SK-N-SH (cell line): ENCODE results near the gene OCIAD2. TPM values are rescaled to one million over a fixed set of nuclear protein-coding genes. Genes with fewer than 3 reads are reported as not detected.

Experiments used
- CTCF ChIA-PET: fragments of 300-600, 350-600 bp; formaldehyde crosslinking; extraction: SDS; loops from one replicate; lab custom pipeline; 2021; lab: Yijun Ruan, JAX
- POLR2A ChIA-PET: fragments of 350-600 bp; sonication (Branson Sonifier 250); formaldehyde crosslinking; extraction: SDS; loops from one replicate; lab custom pipeline; 2020; ENCODE audit warnings: antibody characterized with exemption, inconsistent platforms; lab: Yijun Ruan, JAX
- DNase-seq: peaks from one replicate; pipeline ENCODE4 v3.0.0; 2012
- H2AFZ ChIP-seq: fragments of 200-600 bp; sonication (generic); 2 replicates; pipeline ENCODE4 v1.8.1; 2016; ENCODE audit warnings: antibody characterized with exemption, mild to moderate bottlenecking, low read depth
- H3F3A ChIP-seq: fragments of 200-600 bp; sonication (generic); replicated peaks from 2 replicates; pipeline ENCODE3; 2016; ENCODE audit warnings: antibody characterized with exemption, mild to moderate bottlenecking; ENCODE audit not compliant: insufficient read depth
- H3K27ac ChIP-seq, 2 experiments: fragments of 200-500 bp in 1 of 2; fragments of 200-600 bp in 1 of 2; sonication (Bioruptor generic) in 1 of 2; sonication (generic), shearing (Covaris generic) in 1 of 2; 2 replicates each; pipeline versions ENCODE4 v1.5.1 to v1.6.1; 2014 to 2016; ENCODE audit warnings: low read depth in 2 of 2, inconsistent platforms in 1 of 2, low read length in 1 of 2, mild to moderate bottlenecking in 1 of 2, mixed read lengths in 1 of 2
- H3K27me3 ChIP-seq: fragments of 200-600 bp; sonication (generic), shearing (Covaris generic); 2 replicates; pipeline ENCODE4 v1.6.1; 2016; ENCODE audit warnings: mixed run types; ENCODE audit not compliant: insufficient read depth
- H3K36me3 ChIP-seq, 2 experiments: fragments of 200-500 bp in 1 of 2; fragments of 200-600 bp in 1 of 2; sonication (Bioruptor generic) in 1 of 2; sonication (generic) in 1 of 2; replicated peaks in 1 of 2; 2 replicates each; pipeline versions ENCODE3 to v1.5.1; 2014 to 2016; ENCODE audit warnings: low read length in 1 of 2, mild to moderate bottlenecking in 1 of 2; ENCODE audit not compliant: insufficient read depth in 2 of 2, control insufficient read depth in 1 of 2
- H3K4me1 ChIP-seq, 2 experiments: fragments of 200-500 bp in 1 of 2; fragments of 200-600 bp in 1 of 2; sonication (Bioruptor generic) in 1 of 2; sonication (generic), shearing (Covaris generic) in 1 of 2; 2 replicates each; pipeline versions ENCODE4 v1.5.1 to v1.6.1; 2014 to 2016; ENCODE audit warnings: low read depth in 1 of 2, low read length in 1 of 2, mixed run types in 1 of 2; ENCODE audit not compliant: insufficient read depth in 2 of 2, control insufficient read depth in 1 of 2
- H3K4me2 ChIP-seq: fragments of 200-600 bp; sonication (generic), shearing (Covaris generic); 2 replicates; pipeline ENCODE4 v1.6.1; 2017; ENCODE audit warnings: mixed run types
- H3K4me3 ChIP-seq, 2 experiments: fragments of 200-500 bp in 1 of 2; fragments of 200-600 bp in 1 of 2; sonication (Bioruptor generic) in 1 of 2; sonication (generic), shearing (Covaris generic) in 1 of 2; 2 replicates each; pipeline versions ENCODE4 v1.5.1 to v1.8.1; 2014 to 2016; ENCODE audit warnings: low read depth in 2 of 2, inconsistent platforms in 1 of 2, low read length in 1 of 2, mild to moderate bottlenecking in 1 of 2, mixed read lengths in 1 of 2, moderate library complexity in 1 of 2
- H3K79me2 ChIP-seq: fragments of 200-600 bp; sonication (generic); 2 replicates; pipeline ENCODE4 v1.8.1; 2017; ENCODE audit warnings: mild to moderate bottlenecking; ENCODE audit not compliant: insufficient read depth
- H3K9ac ChIP-seq: fragments of 200-600 bp; sonication (generic); 2 replicates; pipeline ENCODE4 v1.6.1; 2017; ENCODE audit warnings: mixed run types
- H3K9me2 ChIP-seq: fragments of 200-600 bp; sonication (generic); 2 replicates; pipeline ENCODE4 v1.6.1; 2017; ENCODE audit warnings: mixed run types
- H3K9me3 ChIP-seq: fragments of 200-600 bp; sonication (generic); 2 replicates; pipeline ENCODE4 v1.6.1; 2017; ENCODE audit warnings: mixed run types, mild to moderate bottlenecking, moderate library complexity
- H4K20me1 ChIP-seq: fragments of 200-600 bp; sonication (generic); 2 replicates; pipeline ENCODE4 v1.6.1; 2017; ENCODE audit warnings: mild to moderate bottlenecking, mixed run types; ENCODE audit not compliant: insufficient read depth
- EP300 ChIP-seq, 2 experiments: IDR thresholded peaks; 2 replicates each; pipeline versions ENCODE4 v1.4.0 to v1.6.1; 2012; ENCODE audit warnings: borderline replicate concordance in 1 of 2, low read depth in 1 of 2, low read length in 1 of 2
- EZH2phosphoT487 ChIP-seq: fragments of 200-600 bp; sonication (generic); IDR thresholded peaks from 2 replicates; pipeline ENCODE4 v1.6.1; 2017; ENCODE audit warnings: low read depth, mixed run types, mild to moderate bottlenecking, antibody characterized with exemption, moderate library complexity, borderline replicate concordance
- FOSL2 ChIP-seq: IDR thresholded peaks from 2 replicates; pipeline ENCODE4 v1.4.0; 2012; ENCODE audit warnings: low read depth, mild to moderate bottlenecking, moderate library complexity, borderline replicate concordance
- GABPA ChIP-seq: IDR thresholded peaks from 2 replicates; pipeline ENCODE4 v1.4.0; 2012; ENCODE audit warnings: low read depth, mild to moderate bottlenecking
- GATA2 ChIP-seq: sonication (generic); formaldehyde crosslinking; IDR thresholded peaks from 2 replicates; pipeline ENCODE4 v1.5.0; 2020; ENCODE audit warnings: mild to moderate bottlenecking, missing genetic modification reagents
- JUND ChIP-seq: IDR thresholded peaks from 2 replicates; pipeline ENCODE4 v1.4.0; 2012
- POLR2AphosphoS5 ChIP-seq: IDR thresholded peaks from 2 replicates; pipeline ENCODE4 v1.6.1; 2012; ENCODE audit warnings: low read depth, low read length
- RAD21 ChIP-seq: IDR thresholded peaks from 2 replicates; pipeline ENCODE4 v1.6.1; 2012; ENCODE audit warnings: mild to moderate bottlenecking, low read length
- RFX5 ChIP-seq: IDR thresholded peaks from 2 replicates; pipeline ENCODE4 v1.6.1; 2012; ENCODE audit warnings: mild to moderate bottlenecking, improper control_type of control experiment, low read length
- RXRA ChIP-seq: IDR thresholded peaks from 2 replicates; pipeline ENCODE4 v1.4.0; 2012; ENCODE audit warnings: low read depth, mild to moderate bottlenecking, borderline replicate concordance
- SIN3A ChIP-seq: IDR thresholded peaks from 2 replicates; pipeline ENCODE4 v1.6.1; 2012; ENCODE audit warnings: low read depth, mild to moderate bottlenecking, low read length, moderate library complexity, borderline replicate concordance
- TCF12 ChIP-seq: IDR thresholded peaks from 2 replicates; pipeline ENCODE4 v1.4.0; 2012
- YY1 ChIP-seq: IDR thresholded peaks from 2 replicates; pipeline ENCODE4 v1.4.0; 2012; ENCODE audit warnings: low read depth, mild to moderate bottlenecking
- WGBS: methylation state at CpG from one replicate; pipeline ENCODE4 v1.1.6; 2017; ENCODE audit warnings: low lambda C conversion rate; 5-methylcytosine and 5-hydroxymethylcytosine counted together
- polyA plus RNA-seq, 3 experiments: library from polyadenylated mRNA; depleted of rRNA; stranded (reverse); fragments of >200 nt; gene quantifications; 2 replicates each; pipeline ENCODE4 v1.2.3, GENCODE V29; 2012
- TF ChIP-seq, protein P1 (sequence below): IDR thresholded peaks from 2 replicates; pipeline ENCODE4 v1.4.0; 2012; ENCODE audit warnings: low read depth, borderline replicate concordance
- TF ChIP-seq, protein P2 (sequence below): IDR thresholded peaks from 2 replicates; pipeline ENCODE4 v1.4.0; 2012; ENCODE audit warnings: low read depth, borderline replicate concordance
- TF ChIP-seq, protein P3 (sequence below): IDR thresholded peaks from 2 replicates; pipeline ENCODE4; 2012
- TF ChIP-seq, protein P4 (sequence below): fragments of 150-350 bp; IDR thresholded peaks from 2 replicates; pipeline ENCODE4 v1.6.1; 2016; ENCODE audit warnings: mild to moderate bottlenecking, low read depth, low read length

OCIAD2 gene
- polyA plus RNA-seq, 1 of the 3 experiments (the other 2 are of a cell fraction) = 387 TPM

DNA sequence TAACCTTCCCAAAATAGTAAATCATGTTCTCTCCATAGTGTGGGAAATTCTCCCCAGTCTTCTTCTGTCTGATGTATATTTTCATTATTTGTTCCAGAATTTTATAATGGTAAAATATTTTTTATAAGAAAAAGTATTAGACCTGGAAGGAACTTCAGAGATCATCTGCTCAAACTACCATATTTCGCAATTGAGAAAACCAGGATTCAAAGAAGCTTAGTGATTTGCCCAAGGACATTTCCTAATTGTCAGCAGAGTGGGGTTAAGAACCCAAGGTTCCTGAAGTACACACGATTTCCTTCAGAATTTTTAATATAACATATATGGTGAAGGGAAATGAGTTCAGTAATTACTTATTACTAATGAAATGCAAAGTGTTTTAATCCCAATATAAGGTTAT lies 51.6 kb downstream of the OCIAD2 start:
- 96% methylated on average over 2 of the region's 2 CpGs for WGBS
- Histone ChIP-seq H3K4me3 (no peak overlapping the region), H2AFZ (no peak overlapping the region), H3K9ac (no peak overlapping the region), H3K27me3 (no peaks in the 10 kb centered on the region), H4K20me1 (no peaks in the 10 kb centered on the region), H3K27ac (no peak overlapping the region), H3K4me2 (no peak overlapping the region), H3K4me1 (no peaks in the 10 kb centered on the region), H3K36me3 (peaks cover 49 to 80% of the 10 kb centered on the region in 2 experiments), H3K9me2 (no peaks in the 10 kb centered on the region), H3K9me3 (no peaks in the 10 kb centered on the region), H3K79me2 (peaks cover 2% of the 10 kb centered on the region), H3F3A (peaks cover 4% of the 10 kb centered on the region)
- TF ChIP-seq, protein P1, sequence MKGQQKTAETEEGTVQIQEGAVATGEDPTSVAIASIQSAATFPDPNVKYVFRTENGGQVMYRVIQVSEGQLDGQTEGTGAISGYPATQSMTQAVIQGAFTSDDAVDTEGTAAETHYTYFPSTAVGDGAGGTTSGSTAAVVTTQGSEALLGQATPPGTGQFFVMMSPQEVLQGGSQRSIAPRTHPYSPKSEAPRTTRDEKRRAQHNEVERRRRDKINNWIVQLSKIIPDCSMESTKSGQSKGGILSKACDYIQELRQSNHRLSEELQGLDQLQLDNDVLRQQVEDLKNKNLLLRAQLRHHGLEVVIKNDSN = no peak
- TF ChIP-seq RXRA = no peak
- TF ChIP-seq RAD21 = no peak
- no peak for TF ChIP-seq SIN3A
- TF ChIP-seq, protein P2, sequence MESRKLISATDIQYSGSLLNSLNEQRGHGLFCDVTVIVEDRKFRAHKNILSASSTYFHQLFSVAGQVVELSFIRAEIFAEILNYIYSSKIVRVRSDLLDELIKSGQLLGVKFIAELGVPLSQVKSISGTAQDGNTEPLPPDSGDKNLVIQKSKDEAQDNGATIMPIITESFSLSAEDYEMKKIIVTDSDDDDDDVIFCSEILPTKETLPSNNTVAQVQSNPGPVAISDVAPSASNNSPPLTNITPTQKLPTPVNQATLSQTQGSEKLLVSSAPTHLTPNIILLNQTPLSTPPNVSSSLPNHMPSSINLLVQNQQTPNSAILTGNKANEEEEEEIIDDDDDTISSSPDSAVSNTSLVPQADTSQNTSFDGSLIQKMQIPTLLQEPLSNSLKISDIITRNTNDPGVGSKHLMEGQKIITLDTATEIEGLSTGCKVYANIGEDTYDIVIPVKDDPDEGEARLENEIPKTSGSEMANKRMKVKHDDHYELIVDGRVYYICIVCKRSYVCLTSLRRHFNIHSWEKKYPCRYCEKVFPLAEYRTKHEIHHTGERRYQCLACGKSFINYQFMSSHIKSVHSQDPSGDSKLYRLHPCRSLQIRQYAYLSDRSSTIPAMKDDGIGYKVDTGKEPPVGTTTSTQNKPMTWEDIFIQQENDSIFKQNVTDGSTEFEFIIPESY = no peak
- TF ChIP-seq YY1 = no peak
- no peak for TF ChIP-seq GATA2
- no peak for TF ChIP-seq EZH2phosphoT487
- no peak for TF ChIP-seq EP300 (IDR thresholded peaks at IDR 0.05; ENCODE audit: borderline replicate concordance in 1 of 2, low read depth in 1 of 2, low read length in 1 of 2)
- no peak for TF ChIP-seq RFX5
- TF ChIP-seq, protein P3, sequence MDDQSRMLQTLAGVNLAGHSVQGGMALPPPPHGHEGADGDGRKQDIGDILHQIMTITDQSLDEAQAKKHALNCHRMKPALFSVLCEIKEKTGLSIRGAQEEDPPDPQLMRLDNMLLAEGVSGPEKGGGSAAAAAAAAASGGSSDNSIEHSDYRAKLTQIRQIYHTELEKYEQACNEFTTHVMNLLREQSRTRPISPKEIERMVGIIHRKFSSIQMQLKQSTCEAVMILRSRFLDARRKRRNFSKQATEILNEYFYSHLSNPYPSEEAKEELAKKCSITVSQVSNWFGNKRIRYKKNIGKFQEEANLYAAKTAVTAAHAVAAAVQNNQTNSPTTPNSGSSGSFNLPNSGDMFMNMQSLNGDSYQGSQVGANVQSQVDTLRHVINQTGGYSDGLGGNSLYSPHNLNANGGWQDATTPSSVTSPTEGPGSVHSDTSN = no peak
- no peak for DNase-seq
- ChIA-PET POLR2A (no interaction called here), CTCF (no interaction called here)

DNA sequence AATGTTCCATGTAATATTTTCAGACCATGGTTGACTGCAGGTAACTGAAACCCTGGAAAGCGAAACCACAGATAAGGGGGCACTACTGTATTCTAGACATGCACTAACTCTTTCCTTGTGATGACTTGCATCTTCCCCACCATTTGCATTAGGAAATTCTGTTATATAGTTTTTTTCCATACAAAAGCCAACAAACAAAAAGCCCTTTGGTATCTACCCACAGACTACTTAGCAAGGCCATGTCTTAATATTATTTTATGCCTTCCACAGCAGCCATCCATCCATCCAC lies 52.2 kb downstream of the OCIAD2 start:
- Histone ChIP-seq H3K4me1 (no peaks in the 10 kb centered on the region), H3K9ac (no peak overlapping the region), H4K20me1 (no peaks in the 10 kb centered on the region), H3F3A (peaks cover 4% of the 10 kb centered on the region), H3K27ac (no peak overlapping the region), H3K36me3 (peaks cover 49 to 80% of the 10 kb centered on the region in 2 experiments), H3K79me2 (peaks cover 6% of the 10 kb centered on the region), H3K4me3 (no peak overlapping the region), H3K4me2 (no peak overlapping the region), H3K9me3 (no peaks in the 10 kb centered on the region), H2AFZ (no peak overlapping the region), H3K27me3 (no peaks in the 10 kb centered on the region), H3K9me2 (no peaks in the 10 kb centered on the region)
- DNase-seq = no peak
- WGBS = 100% methylated on average over 1 of the region's 1 CpG
- TF ChIP-seq JUND (no peak), GABPA (no peak), TCF12 (no peak), POLR2AphosphoS5 (no peak), RXRA (no peak), EP300 (IDR thresholded peaks at IDR 0.05; ENCODE audit: borderline replicate concordance in 1 of 2, low read depth in 1 of 2, low read length in 1 of 2) (no peak), YY1 (no peak), RFX5 (no peak), FOSL2 (no peak)
- TF ChIP-seq, protein P4, sequence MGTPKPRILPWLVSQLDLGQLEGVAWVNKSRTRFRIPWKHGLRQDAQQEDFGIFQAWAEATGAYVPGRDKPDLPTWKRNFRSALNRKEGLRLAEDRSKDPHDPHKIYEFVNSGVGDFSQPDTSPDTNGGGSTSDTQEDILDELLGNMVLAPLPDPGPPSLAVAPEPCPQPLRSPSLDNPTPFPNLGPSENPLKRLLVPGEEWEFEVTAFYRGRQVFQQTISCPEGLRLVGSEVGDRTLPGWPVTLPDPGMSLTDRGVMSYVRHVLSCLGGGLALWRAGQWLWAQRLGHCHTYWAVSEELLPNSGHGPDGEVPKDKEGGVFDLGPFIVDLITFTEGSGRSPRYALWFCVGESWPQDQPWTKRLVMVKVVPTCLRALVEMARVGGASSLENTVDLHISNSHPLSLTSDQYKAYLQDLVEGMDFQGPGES = no peak
- ChIA-PET CTCF (no interaction called here), POLR2A (no interaction called here)
